IPS DF 6.9 (cell line): ENCODE results near the gene FOXP3.
A peak's percentile ranks its signal among the peaks of the same experiment; 100 is the strongest.

Experiments
- DNase-seq: peaks from one replicate; pipeline ENCODE4 v3.0.0-alpha.2; 2013; ENCODE audit warnings: low read depth, low spot score
- H3K27ac ChIP-seq: one replicate; pipeline ENCODE4 v1.5.1; 2013; ENCODE audit warnings: low read length, control low read depth
- H3K27me3 ChIP-seq: 2 replicates; pipeline ENCODE4 v1.6.1; 2013; ENCODE audit warnings: mild to moderate bottlenecking, low read length; ENCODE audit not compliant: control insufficient read depth, insufficient read depth
- H3K36me3 ChIP-seq: 2 replicates; pipeline ENCODE4 v1.6.1; 2013; ENCODE audit warnings: low read length; ENCODE audit not compliant: control insufficient read depth, insufficient read depth
- H3K4me1 ChIP-seq: 2 replicates; pipeline ENCODE4 v1.6.1; 2013; ENCODE audit warnings: low read length; ENCODE audit not compliant: control insufficient read depth, insufficient read depth
- H3K4me3 ChIP-seq: 2 replicates; pipeline ENCODE4 v1.5.1; 2013; ENCODE audit warnings: mild to moderate bottlenecking, low read length
- H3K9me3 ChIP-seq: 2 replicates; pipeline ENCODE4 v1.6.1; 2013; ENCODE audit warnings: low read length, inconsistent platforms; ENCODE audit not compliant: control insufficient read depth, insufficient read depth
- WGBS: extraction: QIAGEN DNeasy Blood & Tissue Kit; methylation state at CpG from one replicate; pipeline ENCODE4 v1.1.7; 2013; ENCODE audit warnings: mixed read lengths, missing lambda C conversion rate; ENCODE audit not compliant: insufficient read length, insufficient coverage; 5-methylcytosine and 5-hydroxymethylcytosine counted together

Gene FOXP3

GRCh38 chrX:49291615-49292337 lies 27.3 kb upstream of the FOXP3 start:
- WGBS, result no CpG with 5 or more reads among the region's 11 CpGs
- Histone ChIP-seq H3K27ac (no peak overlapping the region), H3K4me3 (no peak overlapping the region), H3K4me1 (no peaks in the 10 kb centered on the region), H3K36me3 (no peaks in the 10 kb centered on the region), H3K27me3 (no peaks in the 10 kb centered on the region), H3K9me3 (no peaks in the 10 kb centered on the region)
- DNase-seq, result peak; percentile 33

GRCh38 chrX:49290215-49290614 lies 25.7 kb upstream of the FOXP3 start:
- H3K9me3 ChIP-seq, result no peaks in the 10 kb centered on the region
- no peak overlapping the region for H3K4me3 ChIP-seq
- no peak overlapping the region for H3K27ac ChIP-seq
- no peak for DNase-seq
- H3K27me3 ChIP-seq, result no peaks in the 10 kb centered on the region
- no peaks in the 10 kb centered on the region for H3K36me3 ChIP-seq
- no CpG with 5 or more reads among the region's 7 CpGs for WGBS
- no peaks in the 10 kb centered on the region for H3K4me1 ChIP-seq

GRCh38 chrX:49287665-49288064 lies 23.2 kb upstream of the FOXP3 start:
- H3K9me3 ChIP-seq, result no peaks in the 10 kb centered on the region
- no peak overlapping the region for H3K4me3 ChIP-seq
- H3K36me3 ChIP-seq, result no peaks in the 10 kb centered on the region
- no peaks in the 10 kb centered on the region for H3K27me3 ChIP-seq
- DNase-seq, result no peak
- no CpG with 5 or more reads among the region's 1 CpG for WGBS
- H3K4me1 ChIP-seq, result no peaks in the 10 kb centered on the region
- no peak overlapping the region for H3K27ac ChIP-seq

GRCh38 chrX:49286581-49286980 lies 22.1 kb upstream of the FOXP3 start:
- Histone ChIP-seq H3K27ac (no peak overlapping the region), H3K4me3 (no peak overlapping the region), H3K36me3 (no peaks in the 10 kb centered on the region), H3K9me3 (no peaks in the 10 kb centered on the region), H3K27me3 (no peaks in the 10 kb centered on the region), H3K4me1 (peaks cover 2% of the 10 kb centered on the region; the same call in 1 of the 2 replicates)
- no peak for DNase-seq
- WGBS, result no CpG with 5 or more reads among the region's 4 CpGs

GRCh38 chrX:49286136-49286535 lies 21.6 kb upstream of the FOXP3 start:
- Histone ChIP-seq H3K27ac (no peak overlapping the region), H3K9me3 (no peaks in the 10 kb centered on the region), H3K4me1 (peaks cover 2% of the 10 kb centered on the region; the same call in 1 of the 2 replicates), H3K36me3 (no peaks in the 10 kb centered on the region), H3K27me3 (no peaks in the 10 kb centered on the region), H3K4me3 (no peak overlapping the region)
- no CpG with 5 or more reads among the region's 18 CpGs for WGBS
- DNase-seq, result no peak

GRCh38 chrX:49284212-49284611 lies 19.7 kb upstream of the FOXP3 start:
- no CpG with 5 or more reads among the region's 3 CpGs for WGBS

GRCh38 chrX:49282647-49283011 lies 18.1 kb upstream of the FOXP3 start:
- no CpG with 5 or more reads among the region's 11 CpGs for WGBS
- no peaks in the 10 kb centered on the region for H3K36me3 ChIP-seq
- no peaks in the 10 kb centered on the region for H3K27me3 ChIP-seq
- H3K27ac ChIP-seq, result no peak overlapping the region
- H3K9me3 ChIP-seq, result no peaks in the 10 kb centered on the region
- H3K4me3 ChIP-seq, result no peak overlapping the region
- H3K4me1 ChIP-seq, result peaks cover 2% of the 10 kb centered on the region; the same call in 1 of the 2 replicates
- DNase-seq, result no peak

More at GRCh38 chrX:49284212-49284611, 19.7 kb upstream of the FOXP3 start:
- Histone ChIP-seq H3K27me3 (no peaks in the 10 kb centered on the region), H3K4me1 (peaks cover 2% of the 10 kb centered on the region; the same call in 1 of the 2 replicates), H3K4me3 (no peak overlapping the region), H3K36me3 (no peaks in the 10 kb centered on the region), H3K27ac (no peak overlapping the region), H3K9me3 (no peaks in the 10 kb centered on the region)
- DNase-seq, result no peak

- no CpG with 5 or more reads among the region's 3 CpGs for WGBS
- H3K36me3 ChIP-seq, result no peaks in the 10 kb centered on the region
- peaks cover 2% of the 10 kb centered on the region; the same call in 1 of the 2 replicates for H3K4me1 ChIP-seq
- H3K27ac ChIP-seq, result no peak overlapping the region
- no peak for DNase-seq
- H3K9me3 ChIP-seq, result no peaks in the 10 kb centered on the region
- H3K4me3 ChIP-seq, result no peak overlapping the region
- H3K27me3 ChIP-seq, result no peaks in the 10 kb centered on the region
These were observed 13.6 kb upstream of the FOXP3 start for GRCh38 chrX:49278081-49278480.

- no CpG with 5 or more reads among the region's 3 CpGs for WGBS
These were observed 13.0 kb upstream of the FOXP3 start for GRCh38 chrX:49277535-49277830.

GRCh38 chrX:49276671-49277534 lies 12.4 kb upstream of the FOXP3 start:
- no peak for DNase-seq
- no peaks in the 10 kb centered on the region for H3K9me3 ChIP-seq
- H3K27ac ChIP-seq, result no peak overlapping the region
- no peaks in the 10 kb centered on the region for H3K36me3 ChIP-seq
- H3K4me1 ChIP-seq, result no peaks in the 10 kb centered on the region
- H3K4me3 ChIP-seq, result no peak overlapping the region
- WGBS, result no CpG with 5 or more reads among the region's 19 CpGs
- no peaks in the 10 kb centered on the region for H3K27me3 ChIP-seq

More at GRCh38 chrX:49277535-49277830, 13.0 kb upstream of the FOXP3 start:
- Histone ChIP-seq H3K9me3 (no peaks in the 10 kb centered on the region), H3K36me3 (no peaks in the 10 kb centered on the region), H3K27ac (no peak overlapping the region), H3K27me3 (no peaks in the 10 kb centered on the region), H3K4me1 (peaks cover under 1% of the 10 kb centered on the region; the same call in 1 of the 2 replicates), H3K4me3 (no peak overlapping the region)
- DNase-seq, result no peak
